T-helper 1 cell (primary cell): ENCODE results near the gene CANT1.
"Not testable (repeated sequence)": the region's sequence is repeated elsewhere in the genome, so short reads cannot be mapped to it uniquely, and the experiment has no call there.

Experiments used
- DNase-seq, 5 donors: peaks; one replicate each; pipeline ENCODE4 v3.0.0-alpha.2; 2012 to 2020

The CANT1 gene

GRCh38 chr17:79027274-79027924 is 17.8 kb upstream of the CANT1 start:
- DNase-seq = no peak

- no peak for DNase-seq
Observed at GRCh38 chr17:79026376-79027273, 17.1 kb upstream of the CANT1 start.

GRCh38 chr17:79024901-79025737 is 15.6 kb upstream of the CANT1 start:
- DNase-seq = no peak

GRCh38 chr17:79023886-79024771 is 14.6 kb upstream of the CANT1 start, which contains the start of gene C1QTNF1:
Gene C1QTNF1 (plus strand): TSS chr17:79024169. CDS start chr17:79043969, 19,800 bp downstream.
- DNase-seq = peak in 1 of 5 donors; percentile 30

GRCh38 chr17:79023180-79023705 is 13.7 kb upstream of the CANT1 start:
- DNase-seq = no peak

DNA sequence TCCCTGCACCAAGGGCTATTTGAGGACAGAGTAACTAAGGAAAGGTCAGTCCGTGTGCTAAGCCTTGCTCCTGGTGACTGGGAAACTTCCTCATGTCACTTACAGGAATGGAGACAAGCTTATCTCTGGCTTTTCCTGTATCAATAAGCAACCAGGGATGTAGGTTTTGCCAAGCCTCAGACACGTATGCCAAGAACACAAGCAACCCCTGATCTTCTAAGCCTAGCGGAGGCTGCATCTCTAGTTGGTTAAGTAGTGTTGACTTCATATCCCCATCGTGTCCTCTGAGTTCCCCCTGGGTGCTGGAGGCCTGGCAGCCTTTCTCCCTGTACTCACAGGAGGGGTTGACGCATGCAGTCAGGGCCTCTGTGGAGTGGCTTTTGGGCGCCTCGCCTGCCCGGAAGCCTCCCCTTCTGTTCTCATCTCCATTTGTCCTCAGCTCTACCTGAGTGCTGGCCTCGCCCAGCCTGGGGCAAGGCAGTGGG is 13.0 kb upstream of the CANT1 start:
- no peak for DNase-seq

- not testable (repeated sequence) for DNase-seq
Observed at GRCh38 chr17:79021929-79022328, 12.4 kb upstream of the CANT1 start.

- no peak for DNase-seq
Observed at GRCh38 chr17:79020631-79021301, 11.2 kb upstream of the CANT1 start.

DNA sequence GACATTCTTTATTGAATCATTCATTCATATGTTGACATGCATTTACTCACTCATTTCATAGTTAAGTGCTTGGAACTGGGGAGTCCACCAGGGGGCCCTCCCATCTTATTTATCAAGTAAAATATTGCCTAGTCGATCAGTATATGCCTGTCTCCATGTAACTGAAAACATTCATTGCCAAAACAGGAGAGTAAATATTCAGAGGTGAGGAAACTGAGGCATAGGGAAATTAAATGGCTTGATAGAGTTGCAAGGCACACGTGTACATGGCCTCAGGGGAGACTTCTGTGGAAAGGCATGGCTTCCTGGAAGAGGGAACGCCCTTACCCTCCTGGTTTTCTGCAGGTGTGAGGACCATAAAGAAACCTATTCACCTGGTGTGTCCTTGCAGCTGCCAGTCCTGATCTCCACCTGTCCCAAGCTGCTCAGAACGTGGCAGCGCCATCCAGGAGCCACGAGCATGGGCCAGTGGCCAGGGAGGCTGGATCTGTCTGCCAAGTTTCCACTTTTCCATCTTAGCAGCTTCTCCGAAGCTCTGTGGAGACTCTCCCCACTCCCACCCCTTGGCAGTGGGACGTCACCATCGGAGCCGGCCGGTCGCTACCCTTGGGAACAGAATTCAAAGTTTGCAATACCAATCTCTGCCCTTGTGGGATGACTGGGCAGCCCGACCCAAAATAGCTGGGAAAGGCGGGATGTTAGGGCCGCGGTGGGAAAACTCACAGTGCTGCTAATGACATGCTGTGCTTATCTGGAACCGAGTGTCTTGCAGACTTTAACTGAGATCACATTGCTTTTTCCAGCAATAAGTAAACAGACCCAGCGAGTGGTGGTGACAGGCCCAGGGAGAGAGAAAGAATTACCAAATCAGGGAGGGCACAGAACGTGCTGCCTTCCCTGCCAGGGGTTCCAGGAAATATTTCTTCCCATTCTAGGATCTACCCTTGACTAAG is 10.3 kb upstream of the CANT1 start:
- peak in 3 of 5 donors; percentile 29 to 40 (median 40) for DNase-seq

DNA sequence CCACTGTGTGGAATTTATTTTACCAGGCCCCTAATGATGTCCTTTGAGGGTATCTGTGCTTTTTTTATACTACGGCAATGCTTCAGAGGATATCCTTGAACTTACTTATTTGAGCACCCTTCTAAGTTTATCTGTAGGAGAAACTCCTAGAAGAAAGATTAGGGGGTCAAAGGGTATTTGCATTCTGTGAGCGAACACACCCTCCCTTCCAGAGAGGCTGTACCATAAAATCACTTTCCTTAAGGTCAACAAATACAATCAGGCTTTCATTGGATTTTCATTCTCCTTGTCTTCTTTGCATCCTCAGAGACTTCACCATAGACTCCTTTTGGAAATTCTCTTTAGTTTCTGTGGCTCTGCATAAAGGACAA is 9.7 kb upstream of the CANT1 start:
- DNase-seq = no peak

- DNase-seq = no peak
Observed at GRCh38 chr17:79018370-79018695, 8.8 kb upstream of the CANT1 start.

DNA sequence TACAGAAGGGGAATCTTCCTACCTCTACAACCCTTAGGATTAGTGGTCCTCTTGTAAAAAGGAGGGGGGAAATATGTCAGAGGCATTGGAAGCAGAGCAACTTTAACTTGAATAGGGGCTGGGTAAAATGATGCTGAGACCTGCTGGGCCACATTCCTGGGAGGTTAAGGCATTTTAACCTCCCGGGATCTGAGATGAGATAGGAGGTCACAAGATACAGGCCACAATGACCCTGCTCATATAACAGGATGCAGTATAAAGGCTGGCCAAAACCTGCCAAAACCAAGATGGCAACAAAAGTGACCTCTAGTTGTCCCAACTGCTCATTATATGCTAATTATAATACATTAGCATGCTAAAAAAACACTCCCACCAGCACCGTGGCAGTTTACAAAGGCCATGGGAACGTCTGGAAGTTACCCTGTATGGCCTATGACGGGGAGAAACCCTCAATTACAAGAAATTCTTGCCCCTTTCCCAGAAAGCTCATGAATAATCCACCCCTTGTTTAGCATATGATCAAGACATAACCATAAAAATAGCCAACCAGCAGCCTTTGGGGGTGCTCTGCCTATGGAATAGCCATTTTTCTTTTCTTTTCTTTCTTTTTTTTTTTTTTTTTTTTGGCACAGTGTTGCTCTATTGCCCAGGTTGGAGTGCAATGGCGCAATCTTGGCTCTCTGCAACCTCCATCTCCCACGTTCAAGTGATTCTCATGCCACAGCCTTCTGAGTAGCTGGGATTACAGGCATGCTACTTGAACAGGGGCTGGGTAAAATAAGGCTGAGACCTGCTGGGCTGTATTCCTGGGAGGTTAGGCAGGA is 8.2 kb upstream of the CANT1 start:
- DNase-seq = no peak

GRCh38 chr17:79014158-79014758 is 4.7 kb upstream of the CANT1 start:
- DNase-seq = no peak

- DNase-seq = no peak
Observed at GRCh38 chr17:79012563-79013134, 3.1 kb upstream of the CANT1 start.

DNA sequence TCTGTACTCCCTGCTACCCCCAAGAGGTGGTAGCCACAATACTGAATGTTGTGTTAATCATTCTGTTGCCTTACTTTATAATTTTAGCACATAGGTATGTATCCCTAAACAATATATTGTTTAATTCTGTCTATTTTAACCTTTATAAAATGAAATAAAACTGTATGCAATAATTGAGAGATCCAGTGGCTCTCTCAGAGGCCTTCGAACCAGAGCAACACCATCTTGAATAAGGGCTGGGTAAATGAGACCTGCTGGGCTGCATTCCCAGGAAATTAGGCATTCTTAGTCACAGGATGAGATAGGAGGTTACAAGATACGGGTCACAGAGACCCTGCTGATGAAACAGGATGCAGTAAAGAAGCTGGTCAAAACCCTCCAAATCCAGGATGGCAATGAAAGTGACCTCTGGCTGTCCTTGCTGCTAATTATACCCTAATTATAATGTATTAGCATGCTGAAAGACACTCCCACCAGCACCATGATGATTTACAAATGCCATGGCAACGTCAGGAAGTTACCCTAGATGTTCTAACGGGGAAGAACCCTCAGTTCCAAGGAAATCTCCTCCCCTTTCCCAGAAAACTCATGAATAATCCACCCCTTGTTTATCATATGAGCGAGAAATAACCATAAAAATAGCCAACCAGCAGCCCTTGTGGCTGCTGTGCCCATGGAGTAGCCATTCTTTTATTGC is 2.0 kb upstream of the CANT1 start:
- no peak for DNase-seq

- no peak for DNase-seq
Observed at GRCh38 chr17:79010304-79010646, 711 bp upstream of the CANT1 start.

- DNase-seq = no peak
Observed at GRCh38 chr17:79008666-79009387, 737 bp downstream of the CANT1 start.
